ENCODE results near the gene RGS1. TPM values are rescaled to one million over a fixed set of nuclear protein-coding genes. Genes with fewer than 3 reads are reported as not detected.
A peak's percentile ranks its signal among the peaks of the same experiment; 100 is the strongest.
"Not testable (repeated sequence)": the region's sequence is repeated elsewhere in the genome, so short reads cannot be mapped to it uniquely, and the experiment has no call there.

RGS1 gene
- total RNA-seq, 4 donors from 2014 or later, result 7.4 to 55.9 (median 22.6) TPM

GRCh38 chr1:192529811-192530210, 45.8 kb upstream of the RGS1 start:
- no peak for DNase-seq
- no peak overlapping the region for H3K4me3 ChIP-seq
- TF ChIP-seq CTCF (IDR thresholded peaks at IDR 0.05), result no peak
- no peak for TF ChIP-seq POLR2A (IDR thresholded peaks at IDR 0.05)
- H3K27ac ChIP-seq, result peak overlapping the region in 3 of 4 donors; percentile 45 to 72 (median 60)
- H3K27me3 ChIP-seq, result no peaks in the 10 kb centered on the region
- H3K9me3 ChIP-seq, result no peaks in the 10 kb centered on the region
- 89 to 92% methylated on average over 1 of the region's 1 CpG for WGBS, 2 donors
- H3K4me1 ChIP-seq, result peaks cover 0 to 14% (median 2%) of the 10 kb centered on the region in 3 donors
- H3K36me3 ChIP-seq, result no peaks in the 10 kb centered on the region
- intact Hi-C loops (cut with DNase I), result no loop called here

DNA sequence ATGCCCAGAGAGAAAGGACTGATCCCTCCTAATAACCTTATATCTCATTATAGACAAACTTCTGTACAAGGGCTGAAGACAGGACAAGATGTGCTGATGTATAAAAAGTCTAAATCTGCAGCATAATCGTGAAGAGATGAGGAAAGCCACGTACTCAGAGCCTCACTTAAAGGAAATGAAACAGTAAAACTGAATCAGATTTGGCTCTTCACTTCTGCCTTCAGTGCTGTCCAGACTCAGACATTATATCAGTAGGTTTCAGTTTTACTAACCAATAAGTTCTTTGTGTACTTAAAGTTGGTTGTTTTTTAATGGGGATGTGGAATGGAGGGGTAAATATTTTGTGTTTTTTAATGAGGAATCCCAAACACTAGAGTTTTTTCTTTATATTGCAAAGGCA, 45.3 kb upstream of the RGS1 start:
- Histone ChIP-seq H3K4me1 (peaks cover 0 to 14% (median 2%) of the 10 kb centered on the region in 3 donors), H3K27me3 (no peaks in the 10 kb centered on the region), H3K36me3 (no peaks in the 10 kb centered on the region), H3K27ac (peak overlapping the region in 3 of 4 donors; percentile 60 to 72 (median 65)), H3K9me3 (no peaks in the 10 kb centered on the region), H3K4me3 (no peak overlapping the region)
- intact Hi-C loops (cut with DNase I), result no loop called here
- TF ChIP-seq CTCF (IDR thresholded peaks at IDR 0.05) (no peak), POLR2A (IDR thresholded peaks at IDR 0.05) (no peak)
- 13 to 25% methylated on average over 2 of the region's 2 CpGs for WGBS, 2 donors
- no peak for DNase-seq

- intact Hi-C loops (cut with DNase I); H3K9me3 ChIP-seq; H3K4me3 ChIP-seq; H3K27me3 ChIP-seq; DNase-seq; H3K36me3 ChIP-seq: not testable (repeated sequence)
- Histone ChIP-seq H3K27ac (peak overlapping the region in 3 of 4 donors; percentile 43 to 65 (median 60)), H3K4me1 (peaks cover 0 to 14% (median 2%) of the 10 kb centered on the region in 3 donors)
- 38 to 43% methylated on average over 6 of the region's 6 CpGs for WGBS, 2 donors
Observed at GRCh38 chr1:192531037-192531703, 44.4 kb upstream of the RGS1 start.

DNA sequence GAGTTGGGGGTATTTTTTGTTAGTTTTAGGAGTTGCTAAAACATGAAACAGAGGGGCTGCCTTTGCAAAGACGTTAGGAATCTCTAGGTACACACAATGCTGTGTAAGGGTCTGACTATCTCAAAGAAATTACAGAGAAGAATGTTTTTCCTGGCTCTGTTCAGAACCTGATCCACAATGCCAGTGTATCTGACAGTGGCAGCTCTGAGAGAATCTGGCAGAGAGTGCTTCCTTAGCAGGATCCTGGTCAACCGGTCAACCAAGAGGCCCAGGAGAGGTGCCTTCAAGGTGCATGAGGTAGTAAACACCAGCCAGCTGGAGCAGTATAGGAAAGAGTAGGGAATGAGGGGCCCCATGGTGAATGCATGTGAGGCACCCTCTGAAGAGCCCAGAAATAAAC, 40.9 kb upstream of the RGS1 start:
- WGBS, 2 donors, result 50 to 52% methylated on average over 2 of the region's 2 CpGs
- Histone ChIP-seq H3K36me3 (no peaks in the 10 kb centered on the region), H3K9me3 (no peaks in the 10 kb centered on the region), H3K4me1 (peaks cover 7 to 27% (median 8%) of the 10 kb centered on the region in 3 donors), H3K4me3 (no peak overlapping the region), H3K27ac (no peak overlapping the region), H3K27me3 (no peaks in the 10 kb centered on the region)
- TF ChIP-seq POLR2A (IDR thresholded peaks at IDR 0.05) (no peak), CTCF (IDR thresholded peaks at IDR 0.05) (no peak)
- no peak for DNase-seq
- intact Hi-C loops (cut with DNase I), result no loop called here

- H3K27ac ChIP-seq, result no peak overlapping the region
- no peaks in the 10 kb centered on the region for H3K27me3 ChIP-seq
- DNase-seq, result no peak
- intact Hi-C loops (cut with DNase I), result no loop called here
- no peak overlapping the region for H3K4me3 ChIP-seq
- peaks cover 10 to 21% (median 13%) of the 10 kb centered on the region in 3 donors for H3K4me1 ChIP-seq
- no peak for TF ChIP-seq CTCF (IDR thresholded peaks at IDR 0.05)
- no peaks in the 10 kb centered on the region for H3K36me3 ChIP-seq
- H3K9me3 ChIP-seq, result no peaks in the 10 kb centered on the region
- WGBS, 2 donors, result 65 to 69% methylated on average over 3 of the region's 3 CpGs
Observed at GRCh38 chr1:192535916-192536664, 39.5 kb upstream of the RGS1 start.
